Gastroesophageal sphincter (tissue), 3 donors: ENCODE measurements around the gene COG5.

ENCODE experiments used
- CTCF ChIP-seq, 4 experiments: fragments of 200-600 bp in 2 of 4; fragments of 450-650 bp in 2 of 4; sonication (generic) in 1 of 4; IDR thresholded peaks; one replicate each; pipeline ENCODE4 v1.5.1; 2017 to 2019; ENCODE audit warnings: antibody characterized with exemption in 4 of 4, mild to moderate bottlenecking in 2 of 4, moderate library complexity in 2 of 4
- EP300 ChIP-seq: sonication (generic); formaldehyde crosslinking; IDR thresholded peaks from one replicate; pipeline ENCODE4 v1.6.1; 2017; ENCODE audit warnings: antibody characterized with exemption, mild to moderate bottlenecking
- POLR2A ChIP-seq, 2 donors: fragments of 450-650 bp; IDR thresholded peaks; one replicate each; pipeline ENCODE4 v1.6.1; 2017; ENCODE audit warnings: antibody characterized with exemption in 2 of 2, mild to moderate bottlenecking in 2 of 2, moderate library complexity in 1 of 2
- POLR2AphosphoS5 ChIP-seq: sonication (generic); formaldehyde crosslinking; IDR thresholded peaks from one replicate; pipeline ENCODE4 v1.6.1; 2017; ENCODE audit warnings: antibody characterized with exemption

GRCh38 chr7:107232568-107233090 is 331.1 kb downstream of the COG5 start:
- TF ChIP-seq CTCF (IDR thresholded peaks at IDR 0.05): no peak
- no peak for TF ChIP-seq POLR2A (IDR thresholded peaks at IDR 0.05)
- TF ChIP-seq EP300: no peak
- TF ChIP-seq POLR2AphosphoS5: no peak
